KOPT-K1 (cell line): Measurements from ENCODE around the gene AP1S2.
"Not testable (repeated sequence)": the region's sequence is repeated elsewhere in the genome, so short reads cannot be mapped to it uniquely, and the experiment has no call there.

Source experiments
- H3K27ac ChIP-seq: fragments of 200-600 bp; sonication (generic); 2 replicates; pipeline ENCODE4 v1.5.1; 2016; ENCODE audit warnings: antibody characterized with exemption, mild to moderate bottlenecking, low read depth, low read length; ENCODE audit not compliant: poor library complexity, severe bottlenecking
- H3K36me3 ChIP-seq: fragments of 200-600 bp; sonication (generic); 2 replicates; pipeline ENCODE4 v1.5.1; 2017; ENCODE audit warnings: antibody characterized with exemption, mild to moderate bottlenecking, low read length, moderate library complexity; ENCODE audit not compliant: insufficient read depth
- H3K9me3 ChIP-seq: fragments of 200-600 bp; sonication (generic); 2 replicates; pipeline ENCODE4 v1.5.1; 2017; ENCODE audit warnings: antibody characterized with exemption, low read length, mild to moderate bottlenecking; ENCODE audit not compliant: insufficient read depth, poor library complexity, severe bottlenecking

AP1S2 gene

GRCh38 chrX:15854712-15855567 lies at the start of gene AP1S2:
Gene AP1S2, minus strand, starts transcription at chrX:15854813. Its CDS starts 2,289 bp downstream, at chrX:15852524.
- no peaks in the 10 kb centered on the region for H3K9me3 ChIP-seq
- peak within 1 kb of the TSS; percentile 84 for H3K27ac ChIP-seq
- H3K36me3 ChIP-seq = no peaks in the 10 kb centered on the region; the same call in 1 of the 2 replicates

- H3K9me3 ChIP-seq = no peaks in the 10 kb centered on the region
- H3K36me3 ChIP-seq = no peaks in the 10 kb centered on the region
- no peak overlapping the region for H3K27ac ChIP-seq
Measured at GRCh38 chrX:15903186-15903681, 48.6 kb upstream of the AP1S2 start.

GRCh38 chrX:15895334-15895733 lies 40.7 kb upstream of the AP1S2 start:
- Histone ChIP-seq H3K9me3 (no peaks in the 10 kb centered on the region), H3K36me3 (no peaks in the 10 kb centered on the region), H3K27ac (no peak overlapping the region)

GRCh38 chrX:15894724-15895123 lies 40.1 kb upstream of the AP1S2 start:
- Histone ChIP-seq H3K9me3 (no peaks in the 10 kb centered on the region), H3K36me3 (no peaks in the 10 kb centered on the region), H3K27ac (no peak overlapping the region)

GRCh38 chrX:15890463-15890862 lies 35.9 kb upstream of the AP1S2 start:
- Histone ChIP-seq H3K27ac (no peak overlapping the region), H3K36me3 (no peaks in the 10 kb centered on the region), H3K9me3 (no peaks in the 10 kb centered on the region)

GRCh38 chrX:15888062-15888461 lies 33.4 kb upstream of the AP1S2 start:
- no peaks in the 10 kb centered on the region for H3K36me3 ChIP-seq
- H3K27ac ChIP-seq = no peak overlapping the region
- H3K9me3 ChIP-seq = no peaks in the 10 kb centered on the region

- Histone ChIP-seq H3K36me3 (no peaks in the 10 kb centered on the region), H3K9me3 (no peaks in the 10 kb centered on the region), H3K27ac (no peak overlapping the region)
Measured at GRCh38 chrX:15883540-15883863, 28.9 kb upstream of the AP1S2 start.

GRCh38 chrX:15882704-15883539 lies 28.3 kb upstream of the AP1S2 start:
- no peaks in the 10 kb centered on the region for H3K36me3 ChIP-seq
- no peak overlapping the region for H3K27ac ChIP-seq

GRCh38 chrX:15881381-15881897 lies 26.8 kb upstream of the AP1S2 start:
- no peaks in the 10 kb centered on the region for H3K9me3 ChIP-seq
- no peaks in the 10 kb centered on the region for H3K36me3 ChIP-seq
- H3K27ac ChIP-seq = no peak overlapping the region

More at GRCh38 chrX:15882704-15883539, 28.3 kb upstream of the AP1S2 start:
- H3K9me3 ChIP-seq = no peaks in the 10 kb centered on the region

- H3K27ac ChIP-seq, H3K9me3 ChIP-seq, H3K36me3 ChIP-seq: not testable (repeated sequence)
Measured at GRCh38 chrX:15877914-15878313, 23.3 kb upstream of the AP1S2 start.

- no peaks in the 10 kb centered on the region for H3K36me3 ChIP-seq
- H3K9me3 ChIP-seq = no peaks in the 10 kb centered on the region
- no peak overlapping the region for H3K27ac ChIP-seq
Measured at GRCh38 chrX:15877380-15877779, 22.8 kb upstream of the AP1S2 start.

- no peaks in the 10 kb centered on the region for H3K9me3 ChIP-seq
- H3K27ac ChIP-seq = no peak overlapping the region
Measured at GRCh38 chrX:15874672-15875071, 20.1 kb upstream of the AP1S2 start.

GRCh38 chrX:15873566-15873965 lies 19.0 kb upstream of the AP1S2 start:
- no peak overlapping the region for H3K27ac ChIP-seq
- H3K9me3 ChIP-seq = no peaks in the 10 kb centered on the region
- no peaks in the 10 kb centered on the region for H3K36me3 ChIP-seq

More at GRCh38 chrX:15874672-15875071, 20.1 kb upstream of the AP1S2 start:
- H3K36me3 ChIP-seq = no peaks in the 10 kb centered on the region

GRCh38 chrX:15870310-15870709 lies 15.7 kb upstream of the AP1S2 start:
- no peak overlapping the region for H3K27ac ChIP-seq
- no peaks in the 10 kb centered on the region for H3K36me3 ChIP-seq
- no peaks in the 10 kb centered on the region for H3K9me3 ChIP-seq

GRCh38 chrX:15869695-15870094 lies 15.1 kb upstream of the AP1S2 start:
- Histone ChIP-seq H3K27ac (no peak overlapping the region), H3K36me3 (no peaks in the 10 kb centered on the region), H3K9me3 (no peaks in the 10 kb centered on the region)
